Activated CD8-positive, alpha-beta T cell treated with anti-CD3 and anti-CD28 coated beads for 36 hours (primary cell): ENCODE results near the gene FAM110D. TPM values are rescaled to one million over a fixed set of nuclear protein-coding genes. Genes with fewer than 3 reads are reported as not detected.

ENCODE experiments used
- ATAC-seq: fragments of 200-7000 bp; cut with Tn5 transposase; one replicate; pipeline ENCODE4 v1.10.0; 2021; ENCODE audit warnings: mild to moderate bottlenecking, moderate library complexity
- CTCF ChIA-PET: fragments of 350-600 bp; sonication (Branson Sonifier 250); formaldehyde crosslinking; loops from one replicate; lab custom pipeline; 2021; ENCODE audit warnings: antibody characterized with exemption; lab: Charles Lee
- POLR2A ChIA-PET: fragments of 350-600 bp; sonication (Branson Sonifier 250); formaldehyde crosslinking; loops from one replicate; lab custom pipeline; 2021; ENCODE audit warnings: antibody characterized with exemption; lab: Charles Lee
- DNase-seq: peaks from one replicate; pipeline ENCODE4 v3.0.0-alpha.2; 2020
- H3K27ac Mint-ChIP-seq: one replicate; pipeline ENCODE4 v1.8.0; 2021; ENCODE audit warnings: mild to moderate bottlenecking, mixed read lengths
- H3K27me3 Mint-ChIP-seq: one replicate; pipeline ENCODE4 v1.8.0; 2021; ENCODE audit warnings: mixed read lengths
- H3K36me3 Mint-ChIP-seq: one replicate; pipeline ENCODE4 v1.8.0; 2021; ENCODE audit warnings: low read depth, mixed read lengths
- H3K4me1 Mint-ChIP-seq: one replicate; pipeline ENCODE4 v1.8.0; 2021; ENCODE audit warnings: low read depth, mixed read lengths
- H3K4me3 Mint-ChIP-seq: one replicate; pipeline ENCODE4 v1.8.0; 2021; ENCODE audit warnings: mild to moderate bottlenecking, moderate library complexity, mixed read lengths
- H3K9me3 Mint-ChIP-seq: one replicate; pipeline ENCODE4 v1.8.0; 2021; ENCODE audit warnings: mixed read lengths
- CTCF ChIP-seq: fragments of 200-600 bp; IDR thresholded peaks from one replicate; pipeline ENCODE4 v1.8.0; 2022; ENCODE audit warnings: antibody characterized with exemption, mild to moderate bottlenecking
- intact Hi-C: fragments of 100-400 bp; cut with micrococcal nuclease; formaldehyde crosslinking; loops from one replicate; pipeline ENCODE4 v1.10.0; 2022
- total RNA-seq, 2 experiments: library from RNA; stranded (reverse); gene quantifications; one replicate each; pipeline ENCODE4 v1.2.3, GENCODE V29; 2021

Gene FAM110D
- total RNA-seq, 2 experiments from 2014 or later: not detected

DNA sequence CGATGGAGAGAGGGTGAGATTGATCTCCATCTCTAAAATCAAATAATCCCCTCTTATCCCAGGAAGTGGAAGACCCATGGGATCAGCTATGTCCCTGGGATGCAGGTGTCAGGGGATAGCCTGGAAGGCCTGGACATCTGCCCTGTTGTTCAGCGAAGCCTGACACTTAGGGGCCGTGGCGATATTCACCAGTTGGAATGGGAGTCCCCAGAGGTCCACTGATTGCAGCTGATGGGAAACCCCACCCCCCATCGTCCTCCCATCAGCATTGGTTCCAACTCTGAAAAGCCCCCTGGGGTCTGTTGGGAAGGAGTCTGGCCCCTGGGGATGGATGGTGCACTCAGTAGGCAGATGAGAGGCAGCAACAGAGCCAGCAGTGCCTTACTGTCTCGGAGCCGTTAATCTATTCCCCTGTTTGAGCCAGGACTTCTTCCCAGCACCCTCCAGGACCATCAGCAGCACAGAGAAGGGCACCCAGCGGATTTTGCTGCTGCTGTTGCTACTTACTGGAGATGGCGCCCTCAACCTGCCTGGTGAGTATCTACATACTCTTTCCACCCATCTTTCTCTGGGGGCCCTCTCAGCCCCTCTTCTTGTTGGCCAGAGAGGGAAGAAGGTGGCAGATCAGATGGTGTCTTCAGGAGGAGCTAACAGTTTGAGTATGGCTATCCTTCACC is 44.9 kb downstream of the FAM110D start:
- peaks cover 14% of the 10 kb centered on the region for H3K4me1 Mint-ChIP-seq
- no peak for TF ChIP-seq CTCF
- no peaks in the 10 kb centered on the region for H3K9me3 Mint-ChIP-seq
- no peak overlapping the region for H3K27ac Mint-ChIP-seq
- intact Hi-C loops: no loop called here
- no peaks in the 10 kb centered on the region for H3K36me3 Mint-ChIP-seq
- no peaks in the 10 kb centered on the region for H3K27me3 Mint-ChIP-seq
- CTCF ChIA-PET: interaction anchor here (0.7 to 2.2 kb wide), 7 partner anchors 9 to 214 kb away, joined by 3 to 11 read pairs (median 6); partner anchors contain the start of genes CATSPER4, CEP85 and ZNF593
- POLR2A ChIA-PET: interaction anchor here (0.6 kb wide), 1 partner anchor 14 kb away, joined by 3 read pairs; no protein-coding TSS in a partner anchor
- ATAC-seq (no peak), DNase-seq (peak; percentile 25)
- H3K4me3 Mint-ChIP-seq: no peak overlapping the region

- Mint-ChIP-seq H3K27ac (no peak overlapping the region), H3K27me3 (no peaks in the 10 kb centered on the region), H3K4me3 (no peak overlapping the region), H3K4me1 (no peaks in the 10 kb centered on the region), H3K36me3 (no peaks in the 10 kb centered on the region), H3K9me3 (no peaks in the 10 kb centered on the region)
- no peak for DNase-seq
- intact Hi-C loops: no loop called here
- POLR2A ChIA-PET: interaction anchor here (0.9 kb wide), 1 partner anchor 235 kb away, joined by 3 read pairs; no protein-coding TSS in a partner anchor
- CTCF ChIA-PET: interaction anchor here (0.7 to 1.4 kb wide), 4 partner anchors 24 to 111 kb away, joined by 3 read pairs; partner anchors contain the start of gene CEP85
- no peak for TF ChIP-seq CTCF
- no peak for ATAC-seq
Measured at GRCh38 chr1:26210147-26210870, 51.4 kb downstream of the FAM110D start.

GRCh38 chr1:26212726-26213125 is 53.8 kb downstream of the FAM110D start:
- H3K27ac Mint-ChIP-seq: no peak overlapping the region

GRCh38 chr1:26213335-26213905 is 54.5 kb downstream of the FAM110D start:
- no peaks in the 10 kb centered on the region for H3K36me3 Mint-ChIP-seq
- no peaks in the 10 kb centered on the region for H3K27me3 Mint-ChIP-seq
- CTCF ChIA-PET: interaction anchor here (0.8 to 2.9 kb wide), 4 partner anchors 9 to 204 kb away, joined by 3 to 8 read pairs (median 4); partner anchors contain the start of gene CEP85
- no peaks in the 10 kb centered on the region for H3K9me3 Mint-ChIP-seq
- intact Hi-C loops: no loop called here
- no peak overlapping the region for H3K27ac Mint-ChIP-seq
- no peak for TF ChIP-seq CTCF
- ATAC-seq (no peak), DNase-seq (no peak)
- POLR2A ChIA-PET: interaction anchor here (1.0 kb wide), 1 partner anchor 714 kb away, joined by 3 read pairs; no protein-coding TSS in a partner anchor
- no peaks in the 10 kb centered on the region for H3K4me1 Mint-ChIP-seq
- no peak overlapping the region for H3K4me3 Mint-ChIP-seq

More at GRCh38 chr1:26212726-26213125, 53.8 kb downstream of the FAM110D start:
- H3K36me3 Mint-ChIP-seq: no peaks in the 10 kb centered on the region
- no peaks in the 10 kb centered on the region for H3K9me3 Mint-ChIP-seq
- ATAC-seq (no peak), DNase-seq (no peak)
- intact Hi-C loops: no loop called here
- H3K4me1 Mint-ChIP-seq: no peaks in the 10 kb centered on the region
- ChIA-PET POLR2A (interaction anchor here (1.0 kb wide), 1 partner anchor 715 kb away, joined by 3 read pairs; no protein-coding TSS in a partner anchor), CTCF (interaction anchor here (0.8 to 2.9 kb wide), 5 partner anchors 8 to 205 kb away, joined by 3 to 8 read pairs (median 4); partner anchors contain the start of gene CEP85)
- no peaks in the 10 kb centered on the region for H3K27me3 Mint-ChIP-seq
- H3K4me3 Mint-ChIP-seq: no peak overlapping the region
- TF ChIP-seq CTCF: no peak

Other genes starting within 250 kb of the FAM110D start
- gene PAFAH2, start 161.0 kb upstream of the FAM110D start, total RNA-seq: 1 to 10 TPM; 7.4 to 8.0 TPM
- not detected for gene EXTL1, start 137.3 kb upstream of the FAM110D start, total RNA-seq
- not detected for gene SLC30A2, start 113.0 kb upstream of the FAM110D start, total RNA-seq
- gene TRIM63, start 91.4 kb upstream of the FAM110D start, total RNA-seq: under 1 TPM in 1 of 2 experiments, not detected in 1; 0.18 TPM
- 10 to 100 TPM; 11.7 to 13.4 TPM for gene PDIK1L, start 47.3 kb upstream of the FAM110D start, total RNA-seq
- not detected for gene C1orf232, start 9.9 kb downstream of the FAM110D start, total RNA-seq
- 10 to 100 TPM; 40.9 to 41.1 TPM for gene ZNF593, start 10.8 kb downstream of the FAM110D start, total RNA-seq
- not detected for gene ZNF593OS, start 12.8 kb downstream of the FAM110D start, total RNA-seq
- gene CNKSR1, start 18.4 kb downstream of the FAM110D start, total RNA-seq: 1 to 10 TPM; 1.2 to 1.4 TPM
- not detected for gene CATSPER4, start 31.5 kb downstream of the FAM110D start, total RNA-seq
- 10 to 100 TPM; 32.8 to 33.7 TPM for gene CEP85, start 75.1 kb downstream of the FAM110D start, total RNA-seq
- gene SH3BGRL3, start 121.0 kb downstream of the FAM110D start, total RNA-seq: 100 to 1,000 TPM; 309 to 316 TPM
- 10 to 100 TPM; 24.9 to 26.0 TPM for gene UBXN11, start 147.6 kb downstream of the FAM110D start, total RNA-seq
- gene CD52, start 158.9 kb downstream of the FAM110D start, total RNA-seq: 100 to 1,000 TPM; 324 to 344 TPM
- gene CRYBG2, start 195.1 kb downstream of the FAM110D start, total RNA-seq: 1 to 10 TPM; 4.5 to 6.4 TPM
- 1 to 10 TPM in 1 of 2 experiments, under 1 TPM in 1; 0.69 to 1.3 TPM for gene ZNF683, start 213.7 kb downstream of the FAM110D start, total RNA-seq